HG03060 (cell line): Measurements from ENCODE around the gene DPPA5.
"Not testable (repeated sequence)": the region's sequence is repeated elsewhere in the genome, so short reads cannot be mapped to it uniquely, and the experiment has no call there.

ENCODE experiments used
- ATAC-seq: cut with Tn5 transposase; IDR thresholded peaks from one replicate; pipeline ENCODE4 v1.9.1; 2021; ENCODE audit warnings: low read depth, moderate number of reproducible peaks; ENCODE audit not compliant: unreplicated experiment

DPPA5 gene

DNA sequence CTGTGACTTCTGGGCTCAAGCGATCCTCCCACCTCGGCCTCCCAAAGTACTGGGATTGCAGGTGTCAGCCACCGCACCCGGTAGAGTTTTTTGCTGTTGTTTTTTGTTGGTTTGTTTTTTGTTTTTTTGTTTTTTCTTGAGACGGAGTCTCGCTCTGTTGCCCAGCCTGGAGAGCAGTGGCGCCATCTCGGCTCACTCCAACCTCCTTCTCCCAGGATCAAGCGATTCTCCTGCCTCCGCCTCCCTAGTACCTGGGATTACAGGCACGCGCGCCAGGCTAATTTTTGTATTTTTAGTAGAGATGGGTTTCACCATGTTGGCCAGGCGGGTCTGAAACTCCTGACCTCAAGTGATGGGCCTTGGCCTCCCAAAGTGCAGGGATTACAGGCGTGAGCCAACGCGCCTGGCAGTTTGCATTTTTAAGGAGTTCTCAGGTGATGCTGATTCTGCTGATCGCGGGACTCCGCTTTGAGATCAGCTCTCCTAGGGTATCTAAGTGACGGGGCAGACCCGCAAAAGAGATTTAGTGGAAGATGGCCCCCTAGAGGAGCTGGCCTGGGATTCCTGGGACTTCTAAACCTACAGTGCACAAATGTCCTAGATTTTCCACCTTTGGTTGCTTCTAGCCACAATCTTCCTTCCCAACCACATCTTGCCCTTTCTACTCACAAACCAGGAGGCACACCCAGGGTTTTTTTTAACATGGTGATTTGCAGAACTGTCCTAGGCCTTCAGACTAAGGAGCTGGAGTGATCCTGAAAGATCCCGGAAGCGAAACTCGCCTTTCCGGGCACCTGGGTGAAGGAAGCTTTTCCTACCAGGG, 45.2 kb downstream of the DPPA5 start:
- ATAC-seq = no peak

DNA sequence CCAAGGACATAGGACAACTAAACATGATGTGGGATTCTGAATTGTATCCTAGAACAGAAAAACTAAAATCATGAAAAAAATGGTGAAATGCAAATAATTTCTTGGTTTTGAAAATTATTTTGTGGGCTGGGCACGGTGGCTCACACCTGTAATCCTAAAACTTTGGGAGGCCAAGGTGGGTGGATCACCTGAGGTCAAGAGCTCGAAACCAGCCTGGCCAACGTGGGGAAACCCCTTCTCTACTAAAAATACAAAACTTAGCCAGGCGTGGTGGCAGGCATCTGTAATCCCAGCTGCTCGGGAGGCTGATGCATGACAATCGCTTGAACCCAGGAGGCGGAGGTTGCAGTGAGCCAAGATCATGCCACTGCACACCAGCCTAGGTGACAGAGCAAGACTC, 50.3 kb downstream of the DPPA5 start:
- ATAC-seq = not testable (repeated sequence)
